Muscle of back (tissue), 11 donors: ENCODE results near the gene TTL. TPM values are rescaled to one million over a fixed set of nuclear protein-coding genes. Genes with fewer than 3 reads are reported as not detected.

Experiments
- DNase-seq, 3 donors: peaks; one replicate each; pipeline versions ENCODE4 v3.0.0 to v3.0.0-alpha.2; 2013
- polyA plus RNA-seq, 10 donors: library from polyadenylated mRNA; unstranded; fragments of 120-200 nt; gene quantifications; one replicate each; pipeline ENCODE4 v1.2.1, GENCODE V29; 2013; ENCODE audit not compliant: insufficient read length in 10 of 10

TTL gene
- polyA plus RNA-seq, 10 donors, result 32.1 to 47.1 (median 38.9) TPM

GRCh38 chr2:112580084-112580483 lies 98.1 kb downstream of the TTL start:
- no peak for DNase-seq

DNA sequence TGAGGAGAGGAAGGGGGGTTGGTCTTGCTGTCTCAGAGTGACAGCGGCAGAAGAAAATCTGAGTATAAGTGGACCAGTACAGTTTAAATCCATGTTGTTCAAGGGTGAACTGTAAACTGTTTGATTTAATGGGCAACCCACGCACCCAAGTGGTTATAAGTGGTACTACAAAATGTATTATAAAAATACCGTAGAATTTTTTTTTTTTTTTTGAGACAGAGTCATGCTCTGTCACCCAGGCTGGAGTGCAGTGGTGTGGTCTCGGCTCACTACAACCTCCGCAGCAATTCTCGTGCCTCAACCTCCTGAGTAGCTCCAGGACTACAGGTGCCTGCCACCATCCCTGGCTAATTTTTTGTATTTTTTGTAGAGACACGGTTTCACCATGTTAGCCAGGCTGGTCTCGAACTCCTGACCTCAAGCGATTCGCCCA lies 100.4 kb downstream of the TTL start:
- DNase-seq, result peak; percentile 56 to 79 (median 58)

- DNase-seq, result peak in 1 of 3 donors; percentile 26
Observed at GRCh38 chr2:112583497-112584133, 101.7 kb downstream of the TTL start.

DNA sequence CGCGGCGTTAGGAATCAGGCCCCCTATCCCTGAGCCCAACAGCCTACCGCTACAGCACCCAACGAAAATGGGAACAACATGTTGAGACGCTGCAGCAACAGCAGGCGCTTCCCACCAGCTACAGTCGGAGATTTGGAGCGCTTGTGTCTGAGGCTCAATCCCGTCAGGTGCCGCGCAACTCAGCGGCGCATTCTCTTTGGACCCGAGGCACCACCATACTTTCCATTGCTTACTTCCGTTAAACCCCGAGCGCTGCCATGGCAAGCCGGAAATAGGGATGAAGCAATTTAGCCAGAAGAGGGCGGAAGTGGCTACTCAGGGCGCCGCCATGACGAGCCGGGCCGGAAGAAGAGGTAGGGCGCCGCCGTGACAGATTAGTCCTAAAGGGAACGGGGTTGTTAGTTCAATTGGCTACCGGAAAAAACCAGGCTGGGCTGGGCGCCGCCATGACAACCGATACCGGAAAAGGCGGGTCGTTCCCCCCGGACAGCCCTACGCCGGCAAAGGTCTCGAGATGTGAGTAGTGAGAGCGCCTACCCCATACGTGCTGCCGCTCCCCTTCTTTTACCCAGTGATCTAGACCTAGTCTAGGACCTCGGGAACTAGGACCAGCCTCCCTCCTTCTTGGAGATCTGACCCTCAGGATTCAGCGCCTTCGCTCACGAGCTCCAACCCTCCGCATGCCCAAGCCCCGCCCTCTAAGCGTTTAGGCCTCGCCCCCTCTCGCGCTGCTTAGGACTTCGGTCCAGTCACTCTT lies 102.4 kb downstream of the TTL start, which contains the start of gene CHCHD5:
Gene CHCHD5 (plus strand): TSS at position 476 of the 757 bp plus-strand sequence. CDS start 39 bp downstream, at position 515.
- peak; percentile 94 to 98 (median 96) for DNase-seq

DNA sequence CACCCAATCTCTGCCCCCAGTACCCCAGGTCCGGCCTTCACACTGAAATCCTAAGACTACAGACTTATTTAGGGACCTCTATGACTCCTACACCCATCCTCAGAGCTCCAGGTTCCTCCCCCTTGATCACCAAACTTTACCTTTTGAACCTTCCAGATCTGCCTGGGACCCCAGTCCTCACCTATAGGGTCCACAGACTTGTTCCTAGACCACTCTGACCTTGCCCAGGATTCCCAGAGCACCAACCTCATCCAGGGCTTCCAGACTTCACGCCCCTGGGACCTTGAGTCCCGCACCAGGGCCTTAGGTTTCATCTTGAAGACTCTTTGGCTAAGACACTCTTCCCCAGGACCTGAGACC lies 102.9 kb downstream of the TTL start:
- no peak for DNase-seq

GRCh38 chr2:112585400-112585799 lies 103.4 kb downstream of the TTL start:
- DNase-seq, result no peak

- no peak for DNase-seq
Observed at GRCh38 chr2:112585873-112586464, 104.0 kb downstream of the TTL start.

DNA sequence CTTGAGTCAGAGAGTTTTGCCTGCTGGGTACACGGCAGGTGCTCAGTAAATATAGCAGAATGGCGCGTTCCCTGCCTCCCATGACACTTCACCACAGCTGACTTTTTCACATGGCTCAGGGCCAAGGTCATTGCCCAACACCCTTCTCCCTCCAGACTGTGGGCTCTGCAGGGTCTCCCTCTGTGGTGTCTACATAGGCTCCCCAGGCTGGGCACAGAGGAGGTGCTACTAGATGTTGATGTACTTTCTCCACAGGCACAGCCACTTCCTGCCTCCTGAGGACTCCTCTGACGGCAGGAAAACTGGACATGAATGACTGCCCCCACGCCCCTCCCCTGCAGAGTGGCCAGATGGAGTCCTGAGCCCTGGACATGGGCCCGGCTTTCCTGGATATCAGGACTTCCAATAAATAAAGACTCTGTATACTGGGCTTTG lies 106.7 kb downstream of the TTL start:
- DNase-seq, result peak; percentile 40 to 64 (median 49)

Other genes starting within 250 kb of the TTL start
- gene ZC3H8, start 227.1 kb upstream of the TTL start, polyA plus RNA-seq, result 10 to 100 TPM in 9 of 10 donors, 1 to 10 TPM in 1; 9.2 to 18.8 (median 15.2) TPM
- 1 to 10 TPM; 3.2 to 8.3 (median 4.6) TPM for gene ZC3H6, start 206.6 kb upstream of the TTL start, polyA plus RNA-seq
- 1 to 10 TPM; 1.2 to 4.5 (median 2.4) TPM for gene RGPD8, start 48.5 kb upstream of the TTL start, polyA plus RNA-seq
- gene POLR1B, start 60.3 kb downstream of the TTL start, polyA plus RNA-seq, result 10 to 100 TPM; 10.9 to 19.6 (median 13.9) TPM
- 10 to 100 TPM; 19.0 to 31.6 (median 24.4) TPM for gene CHCHD5, start 102.5 kb downstream of the TTL start, polyA plus RNA-seq
- 10 to 100 TPM; 16.1 to 32.4 (median 21.9) TPM for gene SLC20A1, start 163.8 kb downstream of the TTL start, polyA plus RNA-seq
- gene NT5DC4, start 238.9 kb downstream of the TTL start, polyA plus RNA-seq, result under 1 TPM in 3 of 10 donors, not detected in 7; 0.18 to 0.67 (median 0.18) TPM